NOMO-1 treated with DMSO at 0.1 percent for 48 hours (cell line): ENCODE results near the gene EVL.

ENCODE experiments used
- DNase-seq: peaks from one replicate; lab custom pipeline; 2025; ENCODE audit not compliant: unreplicated experiment; lab: John Stamatoyannopoulos, UW

Gene EVL

GRCh38 chr14:100107236-100107635 is 42.0 kb downstream of the EVL start:
- no peak for DNase-seq

GRCh38 chr14:100108042-100108825 is 43.0 kb downstream of the EVL start:
- peak; percentile 8 for DNase-seq

GRCh38 chr14:100108840-100109593 is 43.8 kb downstream of the EVL start:
- no peak for DNase-seq

GRCh38 chr14:100109594-100109955 is 44.4 kb downstream of the EVL start:
- no peak for DNase-seq

- DNase-seq: no peak
Observed at GRCh38 chr14:100110816-100111215, 45.6 kb downstream of the EVL start.

GRCh38 chr14:100111931-100112704 is 46.9 kb downstream of the EVL start:
- DNase-seq: no peak

GRCh38 chr14:100114109-100114765 is 49.0 kb downstream of the EVL start:
- no peak for DNase-seq

- DNase-seq: no peak
Observed at GRCh38 chr14:100115236-100115635, 50.0 kb downstream of the EVL start.

- DNase-seq: no peak
Observed at GRCh38 chr14:100115726-100116125, 50.5 kb downstream of the EVL start.

- DNase-seq: no peak
Observed at GRCh38 chr14:100116134-100116533, 50.9 kb downstream of the EVL start.

GRCh38 chr14:100117026-100117425 is 51.8 kb downstream of the EVL start:
- DNase-seq: no peak

- no peak for DNase-seq
Observed at GRCh38 chr14:100117633-100118395, 52.6 kb downstream of the EVL start.

- DNase-seq: no peak
Observed at GRCh38 chr14:100118396-100119011, 53.3 kb downstream of the EVL start.

- no peak for DNase-seq
Observed at GRCh38 chr14:100119251-100119650, 54.0 kb downstream of the EVL start.

- no peak for DNase-seq
Observed at GRCh38 chr14:100120522-100121269, 55.5 kb downstream of the EVL start.

- DNase-seq: no peak
Observed at GRCh38 chr14:100121643-100122480, 56.6 kb downstream of the EVL start.

GRCh38 chr14:100122481-100123223 is 57.4 kb downstream of the EVL start:
- DNase-seq: no peak

- no peak for DNase-seq
Observed at GRCh38 chr14:100123618-100124017, 58.4 kb downstream of the EVL start.
